Measurements from ENCODE around the gene LAX1.

LAX1 gene

DNA sequence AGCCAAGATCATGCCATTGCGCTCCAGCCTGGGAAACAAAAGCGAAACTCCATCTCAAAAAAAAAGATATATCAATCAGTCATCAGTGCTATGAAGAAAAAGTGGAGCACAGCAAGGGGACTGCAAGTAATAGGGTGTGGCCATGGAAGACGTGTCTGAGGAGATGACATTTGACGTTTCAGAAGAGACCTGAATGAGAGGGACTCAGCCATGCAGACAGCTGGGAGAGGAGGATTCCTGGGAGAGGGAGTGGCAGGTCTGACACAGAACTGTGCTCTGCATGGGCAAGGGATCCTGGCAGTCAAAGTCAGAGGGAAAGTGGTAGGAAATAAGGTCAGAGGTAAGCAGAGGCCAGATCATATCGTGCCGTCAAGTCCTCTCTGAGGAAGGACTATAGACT lies 3.3 kb downstream of the LAX1 start:
- no CpG with 5 or more reads among the region's 6 CpGs for WGBS (ENCODE audit: insufficient coverage, insufficient read length)
- DNase-seq (ENCODE audit: low read depth, low spot score) = no peak
- no peaks in the 10 kb centered on the region for H3K36me3 ChIP-seq (ENCODE audit: control insufficient read depth, insufficient read depth, low read length)
- no peak overlapping the region for H3K4me3 ChIP-seq (ENCODE audit: low read length)
- no peaks in the 10 kb centered on the region for H3K9me3 ChIP-seq (ENCODE audit: control insufficient read depth, insufficient read depth, low read length)
- H3K27me3 ChIP-seq (ENCODE audit: control insufficient read depth, insufficient read depth, low read length) = no peaks in the 10 kb centered on the region
- H3K4me1 ChIP-seq (ENCODE audit: control insufficient read depth, insufficient read depth, low read length) = 0 out of 2 replicates have a peak, but pooled peaks cover 1% of the 10 kb centered on the region
- no peak overlapping the region for H3K27ac ChIP-seq (ENCODE audit: low read length)

DNA sequence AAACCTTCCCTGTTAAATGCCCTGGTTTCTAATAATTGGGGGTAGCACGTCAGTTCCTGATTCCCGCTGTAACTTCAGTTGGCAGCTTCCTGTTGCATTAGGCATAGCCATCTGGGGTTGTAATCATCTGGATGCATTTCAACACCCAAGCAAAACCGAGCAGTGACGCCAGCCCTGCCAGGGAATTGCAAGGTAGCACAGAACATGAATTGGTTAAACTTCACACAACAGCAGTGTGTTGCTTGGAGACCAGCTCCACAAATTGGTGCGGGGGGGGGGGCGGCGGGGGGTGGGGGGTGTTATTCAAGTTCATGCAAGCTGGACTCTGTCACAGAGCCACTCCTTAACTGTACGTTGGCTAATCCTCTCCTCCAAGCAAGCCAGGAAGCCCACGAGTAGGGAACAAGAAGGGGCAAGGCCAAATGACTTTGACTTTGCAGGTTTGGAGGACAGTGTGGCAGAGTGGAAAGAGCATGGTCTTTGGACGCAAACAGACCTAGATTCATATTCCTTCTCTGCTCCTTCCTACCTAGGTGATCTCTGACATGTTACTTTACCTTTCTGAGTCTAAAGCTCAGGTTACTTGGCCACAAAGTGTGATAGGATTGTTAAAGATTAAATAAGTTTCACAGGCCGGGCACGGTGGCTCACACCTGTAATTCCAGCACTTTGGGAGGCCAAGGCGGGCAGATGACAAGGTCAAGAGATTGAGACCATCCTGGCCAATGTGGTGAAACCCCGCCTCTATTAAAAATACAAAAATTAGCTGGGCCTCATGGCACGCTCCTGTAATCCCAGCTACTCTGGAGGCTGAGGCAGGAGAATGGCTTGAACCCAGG lies 4.7 kb downstream of the LAX1 start:
- no peak overlapping the region for H3K4me3 ChIP-seq (ENCODE audit: low read length)
- WGBS (ENCODE audit: insufficient coverage, insufficient read length) = no CpG with 5 or more reads among the region's 15 CpGs
- H3K27ac ChIP-seq (ENCODE audit: low read length) = no peak overlapping the region
- no peaks in the 10 kb centered on the region for H3K9me3 ChIP-seq (ENCODE audit: control insufficient read depth, insufficient read depth, low read length)
- H3K36me3 ChIP-seq (ENCODE audit: control insufficient read depth, insufficient read depth, low read length) = no peaks in the 10 kb centered on the region
- H3K4me1 ChIP-seq (ENCODE audit: control insufficient read depth, insufficient read depth, low read length) = 0 out of 2 replicates have a peak, but pooled peaks cover 1% of the 10 kb centered on the region
- H3K27me3 ChIP-seq (ENCODE audit: control insufficient read depth, insufficient read depth, low read length) = no peaks in the 10 kb centered on the region
- no peak for DNase-seq (ENCODE audit: low read depth, low spot score)

DNA sequence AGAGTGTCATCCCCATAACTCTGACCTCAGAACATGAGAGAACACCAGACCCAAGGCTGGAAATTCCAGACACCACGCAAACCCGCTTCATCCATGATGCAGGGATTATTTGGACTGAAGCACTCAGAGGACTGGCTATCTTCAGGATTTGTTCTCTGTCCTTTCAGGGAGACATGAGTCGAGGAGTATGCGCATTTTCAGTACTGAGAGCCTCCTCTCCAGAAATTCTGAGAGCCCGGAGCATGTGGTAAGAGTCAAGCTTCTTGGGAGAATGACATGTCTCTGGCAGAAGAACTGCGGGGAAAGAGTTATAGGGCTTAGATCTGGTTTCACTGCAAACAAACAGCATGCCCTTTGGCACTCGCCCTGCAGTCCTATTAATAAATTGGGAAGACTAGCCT lies 6.9 kb downstream of the LAX1 start:
- WGBS (ENCODE audit: insufficient coverage, insufficient read length) = no CpG with 5 or more reads among the region's 7 CpGs
- 0 out of 2 replicates have a peak, but pooled peaks cover 1% of the 10 kb centered on the region for H3K4me1 ChIP-seq (ENCODE audit: control insufficient read depth, insufficient read depth, low read length)

DNA sequence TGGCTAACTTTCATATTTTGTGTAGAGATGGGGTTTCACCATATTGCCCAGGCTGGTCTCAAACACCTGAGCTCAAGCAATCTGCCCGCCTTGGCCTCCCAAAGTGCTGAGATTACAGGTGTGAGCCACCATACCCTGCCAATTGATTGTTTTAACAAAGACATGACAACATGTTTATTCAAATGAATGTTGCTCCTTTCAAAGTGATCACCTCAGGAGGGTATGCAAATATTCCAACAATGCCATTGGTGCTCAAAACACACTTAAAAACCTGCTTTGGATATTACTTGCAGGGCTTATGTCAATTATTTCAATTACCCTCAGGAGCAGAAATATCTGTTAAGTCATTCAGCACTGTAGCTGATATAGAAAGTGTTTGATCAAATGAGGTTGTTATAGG lies 7.9 kb downstream of the LAX1 start:
- H3K27ac ChIP-seq (ENCODE audit: low read length) = no peak overlapping the region
- no peaks in the 10 kb centered on the region for H3K36me3 ChIP-seq (ENCODE audit: control insufficient read depth, insufficient read depth, low read length)
- no peaks in the 10 kb centered on the region for H3K27me3 ChIP-seq (ENCODE audit: control insufficient read depth, insufficient read depth, low read length)
- DNase-seq (ENCODE audit: low read depth, low spot score) = no peak
- 0 out of 2 replicates have a peak, but pooled peaks cover 1% of the 10 kb centered on the region for H3K4me1 ChIP-seq (ENCODE audit: control insufficient read depth, insufficient read depth, low read length)
- H3K9me3 ChIP-seq (ENCODE audit: control insufficient read depth, insufficient read depth, low read length) = no peaks in the 10 kb centered on the region
- no peak overlapping the region for H3K4me3 ChIP-seq (ENCODE audit: low read length)
- WGBS (ENCODE audit: insufficient coverage, insufficient read length) = no CpG with 5 or more reads among the region's 1 CpG

More for the DNA sequence above, 6.9 kb downstream of the LAX1 start:
- Histone ChIP-seq H3K27ac (ENCODE audit: low read length) (no peak overlapping the region), H3K36me3 (ENCODE audit: control insufficient read depth, insufficient read depth, low read length) (no peaks in the 10 kb centered on the region), H3K27me3 (ENCODE audit: control insufficient read depth, insufficient read depth, low read length) (no peaks in the 10 kb centered on the region), H3K4me3 (ENCODE audit: low read length) (no peak overlapping the region), H3K9me3 (ENCODE audit: control insufficient read depth, insufficient read depth, low read length) (no peaks in the 10 kb centered on the region)
- no peak for DNase-seq (ENCODE audit: low read depth, low spot score)

DNA sequence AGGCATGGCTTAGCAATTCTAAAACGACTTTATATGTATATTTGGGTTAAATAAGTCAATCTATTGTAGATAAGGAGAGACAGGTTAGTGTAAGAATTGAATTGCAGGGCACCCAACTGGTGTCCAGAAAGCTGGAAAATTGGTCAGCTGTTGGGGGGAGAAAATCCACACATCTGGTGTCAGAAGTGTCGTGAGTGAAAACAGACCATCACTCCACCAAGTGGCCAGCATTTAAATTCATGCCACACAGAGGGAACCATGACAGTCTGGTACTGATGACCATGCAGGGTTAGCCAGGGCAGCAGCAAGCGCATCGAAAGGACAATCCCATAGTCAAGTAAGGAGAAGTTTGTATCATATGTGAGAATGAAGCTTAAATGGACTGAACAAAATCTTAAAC lies 11.7 kb downstream of the LAX1 start:
- no peaks in the 10 kb centered on the region for H3K9me3 ChIP-seq (ENCODE audit: control insufficient read depth, insufficient read depth, low read length)
- no CpG with 5 or more reads among the region's 4 CpGs for WGBS (ENCODE audit: insufficient coverage, insufficient read length)
- no peak overlapping the region for H3K4me3 ChIP-seq (ENCODE audit: low read length)
- no peaks in the 10 kb centered on the region for H3K27me3 ChIP-seq (ENCODE audit: control insufficient read depth, insufficient read depth, low read length)
- H3K36me3 ChIP-seq (ENCODE audit: control insufficient read depth, insufficient read depth, low read length) = no peaks in the 10 kb centered on the region
- no peak overlapping the region for H3K27ac ChIP-seq (ENCODE audit: low read length)
- no peak for DNase-seq (ENCODE audit: low read depth, low spot score)
- H3K4me1 ChIP-seq (ENCODE audit: control insufficient read depth, insufficient read depth, low read length) = 0 out of 2 replicates have a peak, but pooled peaks cover 1% of the 10 kb centered on the region

DNA sequence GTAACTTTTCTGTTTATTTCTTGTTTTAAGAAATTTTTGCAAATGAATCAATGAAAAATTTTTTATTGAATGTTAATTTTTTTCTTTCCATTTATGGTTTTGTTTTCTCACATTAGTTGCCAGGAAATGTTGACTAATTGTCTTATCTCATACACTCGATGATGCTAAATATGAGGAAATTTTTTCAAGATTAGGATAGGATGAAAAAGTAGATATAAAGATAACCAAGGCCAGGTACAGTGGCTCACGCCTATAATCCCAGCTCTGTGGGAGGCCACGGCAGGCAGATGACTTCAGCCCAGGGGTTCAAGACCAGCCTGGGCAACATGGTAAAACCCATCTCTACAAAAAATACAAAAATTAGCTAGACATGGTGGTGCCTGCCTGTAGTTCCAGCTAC lies 12.6 kb downstream of the LAX1 start:
- Histone ChIP-seq H3K36me3 (ENCODE audit: control insufficient read depth, insufficient read depth, low read length) (no peaks in the 10 kb centered on the region), H3K9me3 (ENCODE audit: control insufficient read depth, insufficient read depth, low read length) (no peaks in the 10 kb centered on the region), H3K27me3 (ENCODE audit: control insufficient read depth, insufficient read depth, low read length) (no peaks in the 10 kb centered on the region), H3K4me1 (ENCODE audit: control insufficient read depth, insufficient read depth, low read length) (no peaks in the 10 kb centered on the region), H3K27ac (ENCODE audit: low read length) (no peak overlapping the region), H3K4me3 (ENCODE audit: low read length) (no peak overlapping the region)
- no peak for DNase-seq (ENCODE audit: low read depth, low spot score)
- no CpG with 5 or more reads among the region's 3 CpGs for WGBS (ENCODE audit: insufficient coverage, insufficient read length)

DNA sequence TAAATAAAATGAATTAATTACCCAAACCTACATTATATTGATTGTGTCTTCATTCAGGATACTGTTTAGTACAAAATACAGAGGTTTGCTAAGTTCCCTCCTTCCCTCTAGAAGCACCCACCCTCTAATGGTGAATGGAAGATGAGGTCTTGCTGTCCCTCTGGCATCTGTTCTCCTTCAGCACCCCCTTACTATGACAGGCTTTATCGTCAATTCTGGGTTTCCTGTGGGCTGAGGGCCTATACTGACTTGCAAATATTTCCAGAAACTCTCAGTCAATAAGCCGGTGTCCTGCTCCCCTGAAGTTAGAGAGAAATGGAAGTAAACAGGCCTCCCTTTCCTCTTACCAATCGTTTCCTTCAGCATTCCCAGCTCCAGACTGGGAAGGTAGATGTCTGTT lies 13.2 kb downstream of the LAX1 start:
- Histone ChIP-seq H3K9me3 (ENCODE audit: control insufficient read depth, insufficient read depth, low read length) (no peaks in the 10 kb centered on the region), H3K4me3 (ENCODE audit: low read length) (no peak overlapping the region), H3K36me3 (ENCODE audit: control insufficient read depth, insufficient read depth, low read length) (no peaks in the 10 kb centered on the region), H3K27ac (ENCODE audit: low read length) (no peak overlapping the region), H3K4me1 (ENCODE audit: control insufficient read depth, insufficient read depth, low read length) (no peaks in the 10 kb centered on the region), H3K27me3 (ENCODE audit: control insufficient read depth, insufficient read depth, low read length) (no peaks in the 10 kb centered on the region)
- DNase-seq (ENCODE audit: low read depth, low spot score) = no peak
- no CpG with 5 or more reads among the region's 3 CpGs for WGBS (ENCODE audit: insufficient coverage, insufficient read length)

DNA sequence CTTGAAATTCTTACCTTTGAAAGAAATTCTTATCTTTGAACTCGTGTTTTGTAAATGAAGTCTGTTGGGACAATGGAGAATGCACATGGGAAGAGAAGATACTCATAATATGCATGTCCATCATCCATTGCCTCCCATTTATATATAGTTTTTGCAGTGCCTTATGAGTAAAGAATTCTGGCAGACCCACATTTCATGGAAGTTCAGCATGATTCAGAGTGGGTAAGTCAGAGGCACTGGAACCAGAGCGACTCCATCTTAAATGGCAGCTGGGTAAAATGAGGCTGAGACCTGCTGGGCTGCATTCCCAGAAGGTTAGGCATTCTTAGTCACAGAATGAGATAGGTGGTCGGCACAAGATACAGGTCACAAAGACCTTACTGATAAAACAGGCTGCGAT lies 13.8 kb downstream of the LAX1 start:
- DNase-seq (ENCODE audit: low read depth, low spot score) = no peak
- Histone ChIP-seq H3K36me3 (ENCODE audit: control insufficient read depth, insufficient read depth, low read length) (no peaks in the 10 kb centered on the region), H3K4me3 (ENCODE audit: low read length) (no peak overlapping the region), H3K4me1 (ENCODE audit: control insufficient read depth, insufficient read depth, low read length) (peaks cover 2% of the 10 kb centered on the region; the same call in 1 of the 2 replicates), H3K27me3 (ENCODE audit: control insufficient read depth, insufficient read depth, low read length) (no peaks in the 10 kb centered on the region), H3K9me3 (ENCODE audit: control insufficient read depth, insufficient read depth, low read length) (no peaks in the 10 kb centered on the region), H3K27ac (ENCODE audit: low read length) (no peak overlapping the region)
- no CpG with 5 or more reads among the region's 4 CpGs for WGBS (ENCODE audit: insufficient coverage, insufficient read length)

DNA sequence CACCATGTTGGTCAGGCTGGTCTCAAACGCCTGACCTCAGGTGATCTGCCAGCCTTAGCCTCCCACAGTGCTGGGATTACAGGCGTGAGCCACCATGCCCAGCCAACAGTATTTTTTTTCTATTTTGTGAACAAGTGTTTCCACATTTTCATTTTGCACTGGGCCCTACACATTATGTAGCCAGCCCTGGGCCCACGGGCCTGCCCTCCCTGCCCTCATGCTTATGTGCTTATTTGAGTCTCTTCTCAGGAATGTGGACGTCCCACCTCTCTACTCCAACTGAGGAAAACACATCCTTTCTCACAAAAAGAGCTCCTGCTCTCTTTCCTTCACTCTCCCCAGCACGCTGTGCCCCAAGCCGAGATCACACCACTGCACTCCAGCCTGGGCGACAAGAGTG lies 17.0 kb downstream of the LAX1 start:
- Histone ChIP-seq H3K27me3 (ENCODE audit: control insufficient read depth, insufficient read depth, low read length) (no peaks in the 10 kb centered on the region), H3K27ac (ENCODE audit: low read length) (no peak overlapping the region), H3K9me3 (ENCODE audit: control insufficient read depth, insufficient read depth, low read length) (no peaks in the 10 kb centered on the region), H3K36me3 (ENCODE audit: control insufficient read depth, insufficient read depth, low read length) (no peaks in the 10 kb centered on the region), H3K4me3 (ENCODE audit: low read length) (no peak overlapping the region), H3K4me1 (ENCODE audit: control insufficient read depth, insufficient read depth, low read length) (peaks cover 2% of the 10 kb centered on the region; the same call in 1 of the 2 replicates)
- no peak for DNase-seq (ENCODE audit: low read depth, low spot score)
- no CpG with 5 or more reads among the region's 7 CpGs for WGBS (ENCODE audit: insufficient coverage, insufficient read length)

DNA sequence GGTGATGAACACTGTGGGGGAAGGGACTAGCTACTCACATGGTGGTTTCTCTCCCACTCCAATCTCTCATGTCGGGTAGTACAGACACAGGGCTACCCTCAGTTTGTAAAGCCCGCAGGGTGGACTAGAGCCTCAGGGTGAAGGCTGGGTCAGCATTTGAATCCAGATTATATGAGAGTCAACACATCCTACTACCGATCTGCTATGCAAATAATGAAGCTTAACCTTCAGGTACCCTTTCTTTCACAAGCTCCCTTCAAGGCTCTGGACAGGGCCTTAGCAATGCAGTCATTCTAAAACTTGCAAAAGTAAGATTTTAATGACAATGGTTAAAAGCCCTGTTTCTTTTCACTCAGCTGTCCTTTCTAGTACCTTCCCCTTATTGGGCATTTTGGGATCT lies 25.0 kb downstream of the LAX1 start:
- no peak for DNase-seq (ENCODE audit: low read depth, low spot score)
- Histone ChIP-seq H3K4me1 (ENCODE audit: control insufficient read depth, insufficient read depth, low read length) (peaks cover 3% of the 10 kb centered on the region; the same call in 1 of the 2 replicates), H3K27ac (ENCODE audit: low read length) (no peak overlapping the region), H3K4me3 (ENCODE audit: low read length) (no peak overlapping the region), H3K36me3 (ENCODE audit: control insufficient read depth, insufficient read depth, low read length) (no peaks in the 10 kb centered on the region; the same call in 1 of the 2 replicates), H3K9me3 (ENCODE audit: control insufficient read depth, insufficient read depth, low read length) (no peaks in the 10 kb centered on the region), H3K27me3 (ENCODE audit: control insufficient read depth, insufficient read depth, low read length) (no peaks in the 10 kb centered on the region)
- WGBS (ENCODE audit: insufficient coverage, insufficient read length) = no CpG with 5 or more reads among the region's 3 CpGs

DNA sequence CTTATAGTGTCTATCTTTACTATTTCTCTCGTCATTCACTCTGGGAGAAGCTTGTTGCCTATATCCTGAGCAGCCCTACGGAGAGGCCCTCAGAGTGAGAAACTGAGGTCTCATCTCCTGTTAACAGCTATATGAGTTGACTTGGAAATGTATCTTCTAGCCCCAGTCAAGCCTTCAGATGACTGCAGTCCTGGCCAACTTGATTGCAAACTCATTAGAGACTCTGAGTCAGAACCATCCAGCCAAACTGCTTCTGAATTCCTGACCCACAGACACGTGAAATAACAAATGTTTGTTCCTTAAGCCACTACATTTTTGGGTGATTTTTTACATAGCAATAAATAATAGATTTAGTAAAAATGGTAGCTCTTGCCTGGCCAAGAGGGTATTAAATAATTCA lies 26.5 kb downstream of the LAX1 start:
- no peaks in the 10 kb centered on the region; the same call in 1 of the 2 replicates for H3K36me3 ChIP-seq (ENCODE audit: control insufficient read depth, insufficient read depth, low read length)
- H3K4me1 ChIP-seq (ENCODE audit: control insufficient read depth, insufficient read depth, low read length) = peaks cover 3% of the 10 kb centered on the region; the same call in 1 of the 2 replicates
- DNase-seq (ENCODE audit: low read depth, low spot score) = no peak
- no peak overlapping the region for H3K27ac ChIP-seq (ENCODE audit: low read length)
- no CpG with 5 or more reads among the region's 3 CpGs for WGBS (ENCODE audit: insufficient coverage, insufficient read length)
- no peaks in the 10 kb centered on the region for H3K9me3 ChIP-seq (ENCODE audit: control insufficient read depth, insufficient read depth, low read length)
- H3K27me3 ChIP-seq (ENCODE audit: control insufficient read depth, insufficient read depth, low read length) = no peaks in the 10 kb centered on the region
- no peak overlapping the region for H3K4me3 ChIP-seq (ENCODE audit: low read length)

Measured in iPS DF 6.9 (cell line).